GM12873 (cell line): Measurements from ENCODE around the gene ISLR2.

ENCODE experiments used
- CTCF ChIP-seq: IDR thresholded peaks from 2 replicates; pipeline ENCODE4 v1.5.1; 2012; ENCODE audit warnings: low read depth, mild to moderate bottlenecking, moderate library complexity, low read length, control low read depth; ENCODE audit not compliant: insufficient read depth; ENCODE audit errors: missing control alignments

ISLR2 gene

GRCh38 chr15:74168711-74169126, 38.3 kb downstream of the ISLR2 start:
- no peak for TF ChIP-seq CTCF

GRCh38 chr15:74170071-74170844, 39.9 kb downstream of the ISLR2 start:
- no peak for TF ChIP-seq CTCF

GRCh38 chr15:74170875-74171578, 40.6 kb downstream of the ISLR2 start:
- no peak for TF ChIP-seq CTCF

GRCh38 chr15:74171965-74172541, 41.7 kb downstream of the ISLR2 start:
- TF ChIP-seq CTCF, result no peak

- TF ChIP-seq CTCF, result no peak
These were observed 42.5 kb downstream of the ISLR2 start for GRCh38 chr15:74172701-74173379.

- TF ChIP-seq CTCF, result no peak
These were observed 43.2 kb downstream of the ISLR2 start, which contains the start of gene ISLR for GRCh38 chr15:74173380-74174218. Gene ISLR, plus strand, starts transcription at chr15:74173710. Its CDS starts 1,149 bp downstream, at chr15:74174859.
